ENCODE measurements around the gene SCT. TPM values are rescaled to one million over a fixed set of nuclear protein-coding genes. Genes with fewer than 3 reads are reported as not detected.
"Not testable (repeated sequence)": the region's sequence is repeated elsewhere in the genome, so short reads cannot be mapped to it uniquely, and the experiment has no call there.

SCT gene
- not detected for total RNA-seq
- long read RNA-seq: 0 reads

- DNase-seq (ENCODE audit: low spot score): no peak
- intact Hi-C loops (cut with DNase I): no loop called here
Measured at GRCh38 chr11:626475-627307, at the start of gene SCT. Gene SCT (minus strand): TSS chr11:627181. CDS start chr11:627143, 38 bp downstream.

- intact Hi-C loops (cut with DNase I): no loop called here
- DNase-seq (ENCODE audit: low spot score): no peak
Measured at GRCh38 chr11:674406-674805, 47.4 kb upstream of the SCT start.

DNA sequence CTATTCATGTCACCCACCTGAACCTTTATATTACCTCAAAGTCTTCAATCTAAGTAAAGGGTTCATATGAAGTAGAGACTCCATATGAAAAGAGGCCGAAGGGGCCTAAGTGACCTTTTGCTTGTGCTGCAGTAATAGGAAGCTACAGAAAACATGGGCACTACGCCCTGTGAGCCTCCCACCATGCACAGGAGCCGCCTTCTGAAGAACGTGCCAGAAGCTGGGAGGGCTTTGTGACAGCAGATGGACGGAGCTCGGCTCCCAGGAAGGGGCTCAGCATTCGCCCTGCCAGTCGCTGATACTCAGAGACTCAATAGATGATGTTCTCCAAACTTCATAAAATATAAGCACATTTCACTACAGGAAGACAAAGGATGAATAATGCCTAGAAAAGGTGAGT lies 46.9 kb upstream of the SCT start:
- DNase-seq (ENCODE audit: low spot score): no peak
- intact Hi-C loops (cut with DNase I): no loop called here

- no peak for DNase-seq (ENCODE audit: low spot score)
- intact Hi-C loops (cut with DNase I): no loop called here
Measured at GRCh38 chr11:665704-666281, 38.8 kb upstream of the SCT start.

- intact Hi-C loops (cut with DNase I): no loop called here
- no peak for DNase-seq (ENCODE audit: low spot score)
Measured at GRCh38 chr11:665062-665703, 38.2 kb upstream of the SCT start.

DNA sequence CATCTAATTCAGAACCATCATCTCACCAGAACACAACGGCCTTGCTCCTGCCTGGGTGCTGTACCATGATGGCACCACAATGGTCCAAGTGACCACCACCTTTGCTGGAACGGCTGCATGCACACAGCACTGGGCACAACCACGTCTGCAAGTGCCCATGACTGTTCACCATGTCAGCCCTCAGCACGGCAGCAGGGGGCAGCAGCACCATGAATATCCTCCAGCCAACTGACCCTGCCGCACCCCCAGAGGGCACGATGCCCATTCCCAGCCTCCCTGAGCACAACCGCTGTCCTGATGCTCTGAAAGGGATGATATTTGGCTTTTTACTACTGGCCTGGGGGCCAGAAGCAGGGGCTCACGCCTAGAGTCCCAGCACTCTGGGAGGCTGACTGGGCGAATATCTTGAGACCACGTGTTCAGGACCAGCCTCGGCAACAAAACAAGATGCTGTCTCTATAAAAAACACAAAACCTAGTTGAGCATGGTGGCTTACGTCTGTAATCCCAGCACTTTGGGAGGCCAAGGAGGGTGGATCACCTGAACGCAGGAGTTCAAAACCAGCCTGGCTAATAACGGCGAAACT lies 35.8 kb upstream of the SCT start:
- DNase-seq (ENCODE audit: low spot score): no peak
- intact Hi-C loops (cut with DNase I): loop anchor here (2.0 kb wide), 1 partner anchor 66 kb away; no protein-coding TSS in a partner anchor

- intact Hi-C loops (cut with DNase I): no loop called here
- DNase-seq (ENCODE audit: low spot score): no peak
Measured at GRCh38 chr11:660681-661444, 33.9 kb upstream of the SCT start.

- intact Hi-C loops (cut with DNase I): no loop called here
- DNase-seq (ENCODE audit: low spot score): no peak
Measured at GRCh38 chr11:660281-660680, 33.3 kb upstream of the SCT start.

DNA sequence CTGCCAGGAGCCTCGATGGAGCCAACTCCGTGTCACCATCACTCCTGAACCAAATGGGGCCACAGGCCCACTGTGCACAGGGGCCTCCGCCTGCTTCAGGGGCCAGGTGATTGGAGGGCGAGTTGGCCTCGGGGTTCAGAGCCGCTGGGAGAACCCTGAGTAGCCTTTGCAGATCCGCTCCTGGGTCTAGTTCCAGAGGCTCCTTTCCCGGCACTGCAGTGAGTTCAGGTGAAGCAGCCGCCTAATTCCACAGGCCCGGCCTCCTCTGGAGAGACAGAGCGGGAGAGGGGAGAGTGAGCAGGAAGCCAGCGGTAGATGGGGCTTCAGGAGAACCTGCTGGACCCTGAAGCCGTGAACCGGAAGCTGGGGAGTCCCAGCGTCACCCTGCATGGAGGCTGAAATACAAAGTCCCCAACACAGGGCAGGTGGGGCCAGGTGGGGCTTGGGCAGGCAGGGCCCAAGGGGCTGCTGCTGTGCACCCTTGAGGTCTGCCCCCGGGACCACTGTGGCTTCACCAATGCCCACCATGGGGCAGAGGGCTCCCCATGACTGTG lies 32.6 kb upstream of the SCT start:
- intact Hi-C loops (cut with DNase I): no loop called here
- no peak for DNase-seq (ENCODE audit: low spot score)

GRCh38 chr11:657691-658126 lies 30.7 kb upstream of the SCT start:
- intact Hi-C loops (cut with DNase I): no loop called here
- DNase-seq (ENCODE audit: low spot score): no peak

GRCh38 chr11:656866-657265 lies 29.9 kb upstream of the SCT start:
- DNase-seq (ENCODE audit: low spot score): no peak
- intact Hi-C loops (cut with DNase I): no loop called here

DNA sequence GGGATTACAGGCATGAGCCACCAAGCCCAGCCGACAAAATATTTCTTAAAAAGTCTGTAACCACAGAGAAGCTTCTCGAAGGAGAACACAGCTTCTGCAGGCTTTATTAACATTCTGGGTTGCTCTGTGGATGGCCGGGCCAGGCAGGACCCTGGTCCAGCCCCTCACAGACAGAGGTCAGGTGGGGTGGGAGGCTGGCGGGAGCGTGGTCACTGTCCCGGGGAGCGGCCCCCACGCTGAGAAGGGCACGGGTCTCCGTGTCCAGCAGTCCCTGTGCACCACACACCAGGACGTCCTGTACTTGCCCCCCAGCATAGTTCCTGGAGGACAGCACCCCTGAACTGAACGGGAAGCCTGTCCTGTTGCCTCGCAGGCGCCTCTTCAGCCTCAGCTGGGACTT lies 29.4 kb upstream of the SCT start:
- no peak for DNase-seq (ENCODE audit: low spot score)
- intact Hi-C loops (cut with DNase I): no loop called here

- intact Hi-C loops (cut with DNase I): no loop called here
- no peak for DNase-seq (ENCODE audit: low spot score)
Measured at GRCh38 chr11:655036-655726, 28.2 kb upstream of the SCT start.

DNA sequence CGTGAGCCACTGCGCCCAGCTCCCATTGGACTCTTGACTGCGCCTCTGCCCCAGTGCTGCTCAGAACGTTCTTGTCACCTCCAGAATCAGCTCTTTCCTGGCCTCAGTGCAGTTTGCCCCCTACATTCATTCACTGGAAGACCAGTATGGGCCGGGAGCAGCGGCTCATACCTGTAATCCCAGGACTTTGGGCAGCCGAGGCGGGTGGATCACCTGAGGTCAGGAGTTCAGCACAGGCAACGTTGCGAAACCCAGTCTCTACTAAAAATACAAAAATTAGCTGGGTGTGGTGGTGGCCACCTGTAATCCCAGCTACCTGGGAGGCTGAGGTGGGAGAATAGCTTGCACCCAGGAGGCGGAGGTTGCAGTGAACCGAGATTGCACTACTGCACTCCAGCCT lies 27.5 kb upstream of the SCT start:
- DNase-seq (ENCODE audit: low spot score); intact Hi-C loops (cut with DNase I): not testable (repeated sequence)

- intact Hi-C loops (cut with DNase I): no loop called here
- DNase-seq (ENCODE audit: low spot score): no peak
Measured at GRCh38 chr11:653837-654236, 26.9 kb upstream of the SCT start.

DNA sequence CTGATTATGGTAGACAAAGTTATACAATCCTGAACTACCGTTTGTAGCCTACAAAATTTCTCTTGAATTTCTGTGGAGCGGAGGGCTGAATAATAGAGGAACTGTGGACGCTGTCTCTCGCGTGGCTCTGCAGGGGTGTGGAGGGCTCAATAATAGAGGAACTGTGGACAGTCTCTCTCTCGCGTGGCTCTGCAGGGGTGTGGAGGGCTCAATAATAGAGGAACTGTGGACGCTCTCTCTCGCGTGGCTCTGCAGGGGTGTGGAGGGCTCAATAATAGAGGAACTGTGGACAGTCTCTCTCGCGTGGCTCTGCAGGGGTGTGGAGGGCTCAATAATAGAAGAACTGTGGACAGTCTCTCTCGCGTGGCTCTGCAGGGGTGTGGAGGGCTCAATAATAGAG lies 26.2 kb upstream of the SCT start:
- DNase-seq (ENCODE audit: low spot score); intact Hi-C loops (cut with DNase I): not testable (repeated sequence)

GRCh38 chr11:650482-650881 lies 23.5 kb upstream of the SCT start:
- DNase-seq (ENCODE audit: low spot score): no peak
- intact Hi-C loops (cut with DNase I): no loop called here

- intact Hi-C loops (cut with DNase I); DNase-seq (ENCODE audit: low spot score): not testable (repeated sequence)
Measured at GRCh38 chr11:647672-648158, 20.7 kb upstream of the SCT start.

- no peak for DNase-seq (ENCODE audit: low spot score)
- intact Hi-C loops (cut with DNase I): no loop called here
Measured at GRCh38 chr11:646214-646613, 19.2 kb upstream of the SCT start.
